NB4 (cell line): ENCODE results near the gene GGNBP2.

Source experiments
- POLR2A ChIP-seq: IDR thresholded peaks from 2 replicates; pipeline ENCODE4 v1.6.1; 2011; ENCODE audit warnings: mild to moderate bottlenecking; ENCODE audit not compliant: insufficient read length; ENCODE audit errors: extremely low read depth
- TF ChIP-seq, protein P1 (sequence below): IDR thresholded peaks from one replicate; pipeline ENCODE4 v1.5.1; 2012; ENCODE audit warnings: low read depth, low read length

DNA sequence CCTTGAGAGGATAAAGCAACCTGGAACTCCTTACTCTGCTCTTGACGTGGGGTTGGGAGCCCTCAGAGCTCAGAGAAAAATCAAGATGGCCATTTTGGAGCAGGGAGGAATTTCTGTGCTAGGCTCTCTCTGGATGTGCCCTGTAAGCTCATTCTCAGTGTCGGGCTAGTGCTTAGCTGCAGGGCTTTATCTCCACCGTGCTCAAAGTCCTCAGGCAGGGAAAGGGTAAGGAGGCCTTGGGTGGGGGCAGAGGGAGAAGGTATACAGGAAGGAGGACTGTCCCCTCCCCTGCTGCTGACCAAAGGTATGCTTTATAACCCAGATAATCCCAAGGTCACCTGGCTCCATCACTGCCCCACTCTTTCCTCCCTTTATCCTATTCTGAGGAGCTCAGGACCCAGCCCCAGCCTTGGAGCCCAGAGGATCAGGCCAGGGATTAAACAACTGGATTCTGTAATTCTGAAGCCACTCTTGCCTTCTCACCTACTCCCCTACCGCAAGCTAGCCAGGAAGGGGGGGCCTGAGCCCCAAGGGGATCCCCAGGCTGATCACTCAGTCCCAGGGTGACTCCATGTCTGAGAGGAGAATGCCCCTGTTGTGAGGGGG is 48.1 kb downstream of the GGNBP2 start:
- TF ChIP-seq, protein P1, sequence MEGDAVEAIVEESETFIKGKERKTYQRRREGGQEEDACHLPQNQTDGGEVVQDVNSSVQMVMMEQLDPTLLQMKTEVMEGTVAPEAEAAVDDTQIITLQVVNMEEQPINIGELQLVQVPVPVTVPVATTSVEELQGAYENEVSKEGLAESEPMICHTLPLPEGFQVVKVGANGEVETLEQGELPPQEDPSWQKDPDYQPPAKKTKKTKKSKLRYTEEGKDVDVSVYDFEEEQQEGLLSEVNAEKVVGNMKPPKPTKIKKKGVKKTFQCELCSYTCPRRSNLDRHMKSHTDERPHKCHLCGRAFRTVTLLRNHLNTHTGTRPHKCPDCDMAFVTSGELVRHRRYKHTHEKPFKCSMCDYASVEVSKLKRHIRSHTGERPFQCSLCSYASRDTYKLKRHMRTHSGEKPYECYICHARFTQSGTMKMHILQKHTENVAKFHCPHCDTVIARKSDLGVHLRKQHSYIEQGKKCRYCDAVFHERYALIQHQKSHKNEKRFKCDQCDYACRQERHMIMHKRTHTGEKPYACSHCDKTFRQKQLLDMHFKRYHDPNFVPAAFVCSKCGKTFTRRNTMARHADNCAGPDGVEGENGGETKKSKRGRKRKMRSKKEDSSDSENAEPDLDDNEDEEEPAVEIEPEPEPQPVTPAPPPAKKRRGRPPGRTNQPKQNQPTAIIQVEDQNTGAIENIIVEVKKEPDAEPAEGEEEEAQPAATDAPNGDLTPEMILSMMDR, result no peak
- TF ChIP-seq POLR2A, result no peak
